GM21390 (cell line): ENCODE results near the gene MSRB1.
"Not testable (repeated sequence)": the region's sequence is repeated elsewhere in the genome, so short reads cannot be mapped to it uniquely, and the experiment has no call there.

Experiments used
- ATAC-seq: cut with Tn5 transposase; IDR thresholded peaks from one replicate; pipeline ENCODE4 v1.9.1; 2021; ENCODE audit not compliant: unreplicated experiment

MSRB1 gene

DNA sequence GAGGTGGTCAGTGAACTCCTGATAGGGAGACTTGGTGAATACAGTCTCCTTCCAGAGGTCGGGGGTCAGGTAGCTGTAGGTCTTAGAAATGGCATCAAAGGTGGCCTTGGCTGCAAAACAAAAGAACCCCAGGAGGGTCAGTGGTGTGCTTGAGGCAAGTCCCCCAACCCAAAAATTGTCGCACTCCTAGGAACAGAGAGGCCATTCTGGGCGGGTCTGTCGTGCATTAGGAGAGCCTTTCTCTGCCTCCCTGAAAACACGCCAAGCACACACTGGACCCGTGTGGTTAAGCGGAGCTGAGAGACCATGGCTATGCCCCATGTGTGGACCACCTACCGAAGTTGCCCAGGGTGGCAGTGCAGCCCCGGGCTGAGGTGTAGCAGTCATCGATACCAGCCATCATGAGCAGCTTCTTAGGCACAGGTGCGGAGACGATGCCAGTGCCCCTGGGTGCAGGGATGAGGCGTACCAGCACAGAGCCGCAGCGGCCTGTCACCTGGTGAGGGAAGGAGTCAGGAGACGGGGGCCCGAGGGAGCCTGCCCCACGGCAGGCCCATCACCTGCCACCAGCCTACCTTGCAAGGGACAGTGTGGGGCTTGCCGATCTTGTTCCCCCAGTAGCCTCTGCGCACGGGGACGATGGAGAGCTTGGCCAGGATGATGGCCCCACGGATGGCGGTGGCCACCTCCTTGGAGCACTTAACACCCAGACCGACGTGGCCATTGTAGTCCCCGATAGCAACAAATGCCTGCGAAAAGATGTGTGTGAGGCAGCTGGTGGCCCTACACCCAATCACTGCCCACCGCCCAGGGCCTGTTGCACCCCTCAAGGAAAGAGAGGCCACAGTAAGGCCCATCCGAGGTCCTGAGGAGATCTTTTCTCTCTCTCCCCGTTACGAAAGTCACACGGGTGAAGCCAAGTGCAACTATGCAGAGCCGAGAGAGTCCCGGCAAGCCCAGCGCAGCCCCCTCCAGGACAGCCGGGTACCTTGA lies 19.5 kb upstream of the MSRB1 start:
- ATAC-seq = not testable (repeated sequence)

- no peak for ATAC-seq
Measured at GRCh38 chr16:1961651-1962067, 18.7 kb upstream of the MSRB1 start.

DNA sequence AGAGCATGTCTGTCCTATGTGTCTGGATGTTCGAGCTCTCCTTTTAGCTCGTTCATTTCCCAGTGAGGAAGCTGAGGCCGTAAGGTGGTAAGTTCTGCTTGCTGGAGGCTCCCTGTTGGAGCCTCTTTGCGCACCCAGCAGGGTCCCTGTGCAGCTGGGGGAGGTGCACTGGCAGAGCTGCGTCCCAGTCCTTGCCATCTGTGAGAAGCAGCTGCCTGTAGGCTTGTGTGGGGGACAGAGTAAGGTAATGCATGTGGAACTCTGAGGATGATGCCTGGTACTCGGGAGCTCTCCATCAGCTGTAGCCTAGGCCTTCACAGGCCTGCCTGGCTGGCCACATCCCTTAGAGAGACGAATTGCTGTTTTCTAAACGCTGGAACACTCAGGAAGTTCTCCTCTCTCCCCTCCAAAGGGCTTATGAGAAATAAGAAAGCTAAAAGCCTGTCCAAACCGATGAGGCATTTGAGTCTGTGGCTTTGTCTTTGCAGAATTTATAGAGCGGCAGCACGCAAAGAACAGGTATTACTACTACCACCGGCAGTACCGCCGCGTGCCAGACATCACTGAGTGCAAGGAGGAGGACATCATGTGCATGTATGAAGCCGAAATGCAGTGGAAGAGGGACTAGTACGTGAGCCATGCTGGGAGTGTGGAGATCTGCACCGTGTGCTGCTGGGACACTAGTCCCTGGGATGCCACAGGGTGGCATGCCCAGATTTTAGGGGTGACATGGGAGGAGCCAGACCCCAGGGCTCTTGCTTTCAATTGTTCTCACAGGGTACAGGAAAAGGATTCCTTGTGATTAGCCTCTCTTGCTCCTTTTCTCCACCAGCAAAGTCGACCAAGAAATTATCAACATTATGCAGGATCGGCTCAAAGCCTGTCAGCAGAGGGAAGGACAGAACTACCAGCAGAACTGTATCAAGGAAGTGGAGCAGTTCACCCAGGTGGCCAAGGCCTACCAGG lies 17.9 kb upstream of the MSRB1 start:
- ATAC-seq = no peak

DNA sequence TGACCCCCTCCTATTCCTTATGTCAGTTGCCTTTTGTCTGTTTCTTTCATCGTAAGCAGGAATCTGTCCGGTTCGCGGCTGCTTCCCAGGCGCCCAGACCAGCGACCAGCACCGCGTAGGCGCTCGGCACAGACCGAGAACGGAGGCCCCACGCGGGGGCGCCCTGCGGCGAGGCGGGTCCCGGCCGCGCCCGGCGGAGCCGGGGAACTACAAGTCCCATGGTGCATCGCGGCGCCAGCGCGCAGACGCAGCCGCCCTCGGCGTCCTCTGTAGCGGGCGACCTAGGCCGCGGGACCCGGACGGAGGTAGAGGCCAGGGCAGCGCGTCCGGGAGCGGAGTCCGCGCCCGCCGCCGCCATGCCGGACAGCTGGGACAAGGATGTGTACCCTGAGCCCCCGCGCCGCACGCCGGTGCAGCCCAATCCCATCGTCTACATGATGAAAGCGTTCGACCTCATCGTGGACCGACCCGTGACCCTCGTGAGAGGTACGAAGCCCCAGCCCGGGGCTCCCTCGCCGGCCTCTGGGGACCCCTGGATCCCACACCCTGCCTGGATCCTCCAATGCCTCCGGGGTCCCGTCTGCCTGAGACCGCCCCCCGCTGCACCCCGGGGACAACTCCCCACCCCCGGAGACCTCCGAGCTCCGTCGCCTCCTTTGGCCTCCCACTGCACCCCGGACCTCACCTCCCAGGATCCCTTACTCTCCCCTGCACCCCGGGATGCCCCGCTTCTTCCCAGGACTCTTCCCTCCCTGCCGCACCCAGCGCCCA lies 16.5 kb upstream of the MSRB1 start, which contains the start of gene NDUFB10:
NDUFB10 (plus strand) TSS at position 270 of the 771 bp plus-strand sequence; CDS start at position 357, 87 bp downstream.
- peak; percentile 61 for ATAC-seq

- ATAC-seq = no peak
Measured at GRCh38 chr16:1958715-1959268, 15.8 kb upstream of the MSRB1 start.

GRCh38 chr16:1958143-1958491 lies 15.1 kb upstream of the MSRB1 start:
- ATAC-seq = not testable (repeated sequence)

DNA sequence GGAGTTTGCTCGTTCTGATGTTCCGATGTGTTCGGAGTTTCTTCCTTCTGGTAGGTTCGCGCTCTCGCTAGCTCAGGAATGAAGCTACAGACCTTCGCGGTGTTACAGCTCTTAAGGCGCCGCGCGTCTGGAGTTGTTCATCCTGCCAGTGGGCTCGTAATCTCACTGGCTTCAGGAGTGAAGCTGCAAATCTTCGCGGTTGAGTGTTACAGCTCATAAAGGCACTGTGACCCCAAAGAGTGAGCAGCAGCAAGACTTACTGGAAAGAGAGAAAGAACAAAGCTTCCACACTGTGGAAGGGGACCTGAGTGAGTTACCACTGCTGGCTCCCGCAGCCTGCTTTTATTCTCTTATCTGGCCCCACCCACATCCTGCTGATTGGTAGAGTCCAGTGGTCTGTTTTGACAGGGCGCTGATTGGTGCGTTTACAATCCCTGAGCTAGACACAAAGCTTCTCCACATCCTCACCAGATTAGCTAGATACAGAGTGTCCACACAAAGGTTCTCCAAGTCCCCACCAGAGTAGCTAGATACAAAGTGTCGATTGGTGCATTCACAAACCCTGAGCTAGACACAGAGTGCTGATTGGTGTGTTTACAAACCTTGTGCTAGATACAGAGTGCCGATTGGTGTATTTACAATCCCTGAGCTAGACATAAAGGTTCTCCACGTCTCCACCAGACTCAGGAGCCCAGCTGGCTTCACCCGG lies 14.6 kb upstream of the MSRB1 start:
- not testable (repeated sequence) for ATAC-seq

DNA sequence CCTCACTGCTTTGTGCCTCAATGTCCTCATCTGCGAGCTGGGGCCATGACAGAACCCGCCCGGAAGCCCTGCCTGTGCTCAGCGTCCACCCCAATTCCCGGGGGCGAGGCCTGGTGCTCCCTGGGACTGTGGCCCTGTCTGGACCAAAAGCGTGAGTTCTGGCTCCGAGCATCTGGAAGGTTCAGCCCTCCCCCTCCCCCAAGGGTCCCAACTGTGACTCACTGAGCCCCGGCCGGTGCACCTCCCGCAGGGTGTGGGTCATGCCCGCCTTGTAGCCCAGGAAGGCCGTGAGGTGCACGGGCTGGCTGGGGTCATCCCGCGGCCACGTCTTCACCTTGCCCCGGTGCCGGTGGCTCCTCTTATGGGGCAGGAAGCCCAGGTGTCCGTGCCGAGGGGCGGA lies 10.7 kb upstream of the MSRB1 start:
- ATAC-seq = no peak

- ATAC-seq = no peak
Measured at GRCh38 chr16:1950559-1950958, 7.6 kb upstream of the MSRB1 start.

GRCh38 chr16:1950047-1950446 lies 7.0 kb upstream of the MSRB1 start:
- no peak for ATAC-seq

GRCh38 chr16:1949507-1949906 lies 6.5 kb upstream of the MSRB1 start:
- ATAC-seq = no peak

DNA sequence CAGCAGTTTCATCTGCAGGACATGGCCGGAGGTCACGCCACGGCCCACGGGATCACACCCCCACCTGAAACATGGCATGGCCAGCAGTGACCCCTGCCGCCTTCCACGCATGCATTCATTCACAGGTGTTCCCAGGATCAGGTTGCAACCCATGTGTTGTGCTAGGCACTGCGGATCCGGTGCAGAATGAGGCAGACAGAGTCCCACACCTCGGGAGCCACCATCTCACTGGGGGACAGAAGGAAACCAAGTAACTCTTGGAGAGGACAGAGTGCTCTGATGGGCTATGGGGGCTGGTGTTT lies 4.3 kb upstream of the MSRB1 start:
- ATAC-seq = no peak

DNA sequence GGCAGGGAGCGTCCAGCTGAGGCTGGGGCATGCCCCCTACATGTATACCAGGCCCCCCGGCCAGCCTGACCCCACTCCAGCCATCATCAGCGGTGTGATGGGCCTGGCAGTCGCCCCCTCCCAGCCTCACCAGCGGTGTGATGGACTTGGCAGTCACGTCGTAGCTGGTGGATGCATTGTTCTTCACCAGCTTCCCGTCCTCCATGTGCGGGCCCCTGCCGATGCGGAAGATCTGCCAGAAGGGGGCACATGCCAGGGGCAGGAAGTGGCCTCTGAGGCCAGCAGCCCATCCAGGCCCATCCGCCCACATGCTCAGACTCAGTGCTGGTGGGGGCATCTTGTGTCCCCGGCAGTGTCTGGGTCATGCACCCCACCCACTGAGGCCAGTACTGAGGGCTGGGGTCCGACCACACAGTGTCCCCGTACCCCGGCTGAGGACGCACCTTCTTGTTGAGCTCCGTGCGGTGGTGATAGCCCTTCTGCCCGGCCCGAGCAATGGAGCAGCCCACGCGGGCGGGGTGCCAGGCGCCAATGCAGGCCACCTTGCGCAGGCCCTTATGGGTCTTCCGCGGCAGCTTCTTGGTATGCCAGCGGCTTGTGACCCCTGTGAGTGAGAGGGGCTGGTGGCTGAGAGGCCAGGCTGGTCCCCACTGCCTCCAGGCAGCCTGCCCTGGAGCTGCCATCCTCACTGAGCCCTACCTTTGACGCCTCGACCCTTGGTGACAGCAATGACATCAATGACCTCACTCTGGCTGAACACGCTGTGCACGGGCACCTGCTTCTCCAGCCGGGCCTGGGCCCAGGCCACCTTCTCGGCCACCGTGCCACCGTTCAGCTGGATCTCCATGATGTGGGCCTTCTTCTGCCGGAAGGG lies 3.7 kb upstream of the MSRB1 start:
- ATAC-seq = no peak

GRCh38 chr16:1945559-1946391 lies 2.8 kb upstream of the MSRB1 start:
- no peak for ATAC-seq

- ATAC-seq = no peak
Measured at GRCh38 chr16:1944612-1945199, 1.7 kb upstream of the MSRB1 start.

GRCh38 chr16:1942047-1942809 lies 771 bp downstream of the MSRB1 start:
- no peak for ATAC-seq
